HepG2 (cell line): ENCODE results near the gene CHRNB1. TPM values are rescaled to one million over a fixed set of nuclear protein-coding genes. Genes with fewer than 3 reads are reported as not detected.
A peak's percentile ranks its signal among the peaks of the same experiment; 100 is the strongest.

Source experiments
- CCDC6 ChIP-seq: sonication (generic); formaldehyde crosslinking; IDR thresholded peaks from 2 replicates; pipeline ENCODE4 v1.8.1; 2022; ENCODE audit warnings: mild to moderate bottlenecking, missing genetic modification reagents, moderate library complexity
- CHD4 ChIP-seq: fragments of 200-600 bp; sonication (generic); IDR thresholded peaks from 2 replicates; pipeline ENCODE4 v1.7.0; 2017; ENCODE audit warnings: mild to moderate bottlenecking, low read length, borderline replicate concordance
- DNMT1 ChIP-seq: sonication (generic); formaldehyde crosslinking; IDR thresholded peaks from 2 replicates; pipeline ENCODE4 v1.5.1; 2020; ENCODE audit warnings: mild to moderate bottlenecking, missing genetic modification reagents
- FOXC1 ChIP-seq: sonication (generic); formaldehyde crosslinking; IDR thresholded peaks from 2 replicates; pipeline ENCODE4 v1.8.0; 2022; ENCODE audit warnings: mild to moderate bottlenecking, missing genetic modification reagents, borderline replicate concordance
- FOXK2 ChIP-seq: fragments of 450-650 bp; IDR thresholded peaks from 2 replicates; pipeline ENCODE4 v1.6.1; 2016
- NR1H2 ChIP-seq: sonication (generic); formaldehyde crosslinking; IDR thresholded peaks from 2 replicates; pipeline ENCODE4 v1.8.1; 2022; ENCODE audit warnings: low read depth, missing genetic modification reagents, borderline replicate concordance
- ONECUT2 ChIP-seq: sonication (generic); formaldehyde crosslinking; IDR thresholded peaks from 2 replicates; pipeline ENCODE4 v1.4.0; 2020; ENCODE audit warnings: missing genetic modification reagents
- PITX1 ChIP-seq: sonication (generic); formaldehyde crosslinking; IDR thresholded peaks from 2 replicates; pipeline ENCODE4 v1.5.1; 2020; ENCODE audit warnings: mild to moderate bottlenecking, missing genetic modification reagents
- POLR2AphosphoS5 ChIP-seq: IDR thresholded peaks from 2 replicates; pipeline ENCODE4 v1.6.1; 2012; ENCODE audit warnings: low read depth, low read length
- RAD21 ChIP-seq: fragments of 450-650 bp; formaldehyde crosslinking; IDR thresholded peaks from 2 replicates; pipeline ENCODE4 v1.5.0; 2020; ENCODE audit warnings: mild to moderate bottlenecking
- SALL1 ChIP-seq: sonication (generic); formaldehyde crosslinking; IDR thresholded peaks from 2 replicates; pipeline ENCODE4 v1.8.0; 2022; ENCODE audit warnings: mild to moderate bottlenecking, missing genetic modification reagents
- SOX5 ChIP-seq: IDR thresholded peaks from 2 replicates; pipeline ENCODE4 v1.6.1; 2016; ENCODE audit warnings: borderline replicate concordance
- SP4 ChIP-seq: sonication (generic); formaldehyde crosslinking; IDR thresholded peaks from 2 replicates; pipeline ENCODE4 v1.8.1; 2023; ENCODE audit warnings: mild to moderate bottlenecking, missing genetic modification reagents
- SRSF9 ChIP-seq: fragments of 200-400 bp; formaldehyde crosslinking; IDR thresholded peaks from 2 replicates; pipeline ENCODE4 v1.6.1; 2018; ENCODE audit warnings: borderline replicate concordance, mild to moderate bottlenecking, low read depth, low read length; ENCODE audit not compliant: insufficient read depth, poor library complexity, severe bottlenecking
- STAG1 ChIP-seq: sonication (generic); formaldehyde crosslinking; IDR thresholded peaks from 2 replicates; pipeline ENCODE4 v1.4.0; 2020; ENCODE audit warnings: missing genetic modification reagents
- XBP1 ChIP-seq: sonication (generic); formaldehyde crosslinking; IDR thresholded peaks from 2 replicates; pipeline ENCODE4 v1.5.0; 2020; ENCODE audit warnings: missing genetic modification reagents
- ZFP36 ChIP-seq: fragments of 150-350 bp; IDR thresholded peaks from 2 replicates; pipeline ENCODE4 v1.6.1; 2018; ENCODE audit warnings: borderline replicate concordance, low read length, low read depth; ENCODE audit not compliant: partially characterized antibody
- ZNF598 ChIP-seq: sonication (generic); formaldehyde crosslinking; IDR thresholded peaks from 2 replicates; pipeline ENCODE4 v1.5.1; 2020; ENCODE audit warnings: mild to moderate bottlenecking, missing genetic modification reagents, borderline replicate concordance
- ZNF775 ChIP-seq: sonication (generic); formaldehyde crosslinking; IDR thresholded peaks from 2 replicates; pipeline ENCODE4 v1.4.0; 2020; ENCODE audit warnings: missing genetic modification reagents, mild to moderate bottlenecking, moderate library complexity, borderline replicate concordance
- polyA plus RNA-seq, 8 experiments: library from polyadenylated mRNA; depleted of rRNA in 3 of 8; stranded (reverse) in 7 of 8; unstranded in 1 of 8; fragments of >200 nt; fragmentation: Illumina TruSeq in 4 of 8; extraction: Trizol in 4 of 8; gene quantifications; 2 replicates each; pipeline versions ENCODE4 v1.2.1 to v1.2.3, GENCODE V29; 2011 to 2016; ENCODE audit warnings: low read depth in 4 of 8, missing spikeins in 1 of 8, mixed read lengths in 1 of 8; ENCODE audit not compliant: insufficient read depth in 1 of 8
- total RNA-seq, 5 experiments: library from RNA; depleted of rRNA; stranded (reverse); fragments of >200 nt; fragmentation: Illumina TruSeq; extraction: Trizol; gene quantifications; 2 replicates each; pipeline ENCODE4 v1.2.3, GENCODE V29; 2016; ENCODE audit warnings: low read depth in 1 of 5
- TF ChIP-seq, protein P1 (sequence below): sonication (generic); formaldehyde crosslinking; IDR thresholded peaks from 2 replicates; pipeline ENCODE4 v1.8.1; 2023; ENCODE audit warnings: mild to moderate bottlenecking, missing genetic modification reagents, borderline replicate concordance
- TF ChIP-seq, protein P2 (sequence below): IDR thresholded peaks from 2 replicates; pipeline ENCODE4 v1.6.1; 2012; ENCODE audit warnings: inconsistent platforms
- TF ChIP-seq, protein P3 (sequence below): sonication (generic); formaldehyde crosslinking; IDR thresholded peaks from 2 replicates; pipeline ENCODE4 v1.5.0; 2020; ENCODE audit warnings: mild to moderate bottlenecking, missing genetic modification reagents, moderate library complexity

CHRNB1 gene
- total and polyA plus RNA-seq, 2 of the 13 experiments (the other 11 are each of a cell fraction or from before 2014, with no cell fraction given): 5.4 to 33.7 TPM

DNA sequence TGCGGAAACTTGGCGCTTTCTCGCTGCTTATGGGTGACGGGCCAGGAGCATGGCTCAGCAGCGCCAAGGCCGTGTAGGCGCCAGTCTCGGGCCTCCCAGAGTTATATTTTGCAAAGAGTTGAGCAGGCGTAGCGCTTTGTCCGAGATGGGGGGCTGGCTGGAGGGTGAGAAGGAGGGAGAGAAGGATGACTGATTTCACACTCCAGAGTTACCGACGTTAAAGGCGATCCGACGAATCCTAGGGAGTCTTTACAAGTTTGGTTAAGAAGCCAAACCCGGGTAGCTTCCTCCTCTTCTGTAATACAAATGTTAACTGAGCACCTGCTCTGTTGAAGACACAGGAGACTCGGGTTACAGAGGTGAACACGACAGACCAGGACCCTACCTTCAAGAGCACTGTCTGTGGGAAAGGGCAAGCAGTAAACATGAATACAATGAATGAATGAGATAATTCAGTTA is 40.1 kb downstream of the CHRNB1 start (continued):
- no peak for TF ChIP-seq POLR2AphosphoS5
- no peak for TF ChIP-seq ZNF775
- TF ChIP-seq XBP1: no peak
- 0 out of 2 replicates have a peak, but pooled peaks have one; percentile 12 for TF ChIP-seq FOXC1
- TF ChIP-seq SALL1 (CRISPR knock-in tag): 0 out of 2 replicates have a peak, but pooled peaks have one; percentile 36
- TF ChIP-seq NR1H2 (CRISPR knock-in tag): peak; percentile 7; the same call in 1 of the 2 replicates
- TF ChIP-seq PITX1: 0 out of 2 replicates have a peak, but pooled peaks have one; percentile 19
- no peak for TF ChIP-seq ZFP36
- peak; percentile 34 for TF ChIP-seq STAG1 (CRISPR knock-in tag)
- TF ChIP-seq, protein P1, sequence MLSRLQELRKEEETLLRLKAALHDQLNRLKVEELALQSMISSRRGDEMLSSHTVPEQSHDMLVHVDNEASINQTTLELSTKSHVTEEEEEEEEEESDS (CRISPR knock-in tag): 0 out of 2 replicates have a peak, but pooled peaks have one; percentile 56
- no peak for TF ChIP-seq FOXK2
- TF ChIP-seq RAD21 (CRISPR knock-in tag): peak; percentile 63
- TF ChIP-seq CHD4: peak; percentile 62; the same call in 1 of the 2 replicates
- TF ChIP-seq SP4 (CRISPR knock-in tag): peak; percentile 1; the same call in 1 of the 2 replicates
- no peak for TF ChIP-seq SRSF9
- 0 out of 2 replicates have a peak, but pooled peaks have one; percentile 10 for TF ChIP-seq SOX5 (CRISPR knock-in tag)
- TF ChIP-seq ONECUT2 (CRISPR knock-in tag): no peak
- TF ChIP-seq ZNF598 (CRISPR knock-in tag): 0 out of 2 replicates have a peak, but pooled peaks have one; percentile 31
- TF ChIP-seq DNMT1 (CRISPR knock-in tag): 0 out of 2 replicates have a peak, but pooled peaks have one; percentile 25
- TF ChIP-seq, protein P2, sequence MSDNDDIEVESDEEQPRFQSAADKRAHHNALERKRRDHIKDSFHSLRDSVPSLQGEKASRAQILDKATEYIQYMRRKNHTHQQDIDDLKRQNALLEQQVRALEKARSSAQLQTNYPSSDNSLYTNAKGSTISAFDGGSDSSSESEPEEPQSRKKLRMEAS: peak; percentile 81; the same call in 1 of the 2 replicates
- TF ChIP-seq, protein P3, sequence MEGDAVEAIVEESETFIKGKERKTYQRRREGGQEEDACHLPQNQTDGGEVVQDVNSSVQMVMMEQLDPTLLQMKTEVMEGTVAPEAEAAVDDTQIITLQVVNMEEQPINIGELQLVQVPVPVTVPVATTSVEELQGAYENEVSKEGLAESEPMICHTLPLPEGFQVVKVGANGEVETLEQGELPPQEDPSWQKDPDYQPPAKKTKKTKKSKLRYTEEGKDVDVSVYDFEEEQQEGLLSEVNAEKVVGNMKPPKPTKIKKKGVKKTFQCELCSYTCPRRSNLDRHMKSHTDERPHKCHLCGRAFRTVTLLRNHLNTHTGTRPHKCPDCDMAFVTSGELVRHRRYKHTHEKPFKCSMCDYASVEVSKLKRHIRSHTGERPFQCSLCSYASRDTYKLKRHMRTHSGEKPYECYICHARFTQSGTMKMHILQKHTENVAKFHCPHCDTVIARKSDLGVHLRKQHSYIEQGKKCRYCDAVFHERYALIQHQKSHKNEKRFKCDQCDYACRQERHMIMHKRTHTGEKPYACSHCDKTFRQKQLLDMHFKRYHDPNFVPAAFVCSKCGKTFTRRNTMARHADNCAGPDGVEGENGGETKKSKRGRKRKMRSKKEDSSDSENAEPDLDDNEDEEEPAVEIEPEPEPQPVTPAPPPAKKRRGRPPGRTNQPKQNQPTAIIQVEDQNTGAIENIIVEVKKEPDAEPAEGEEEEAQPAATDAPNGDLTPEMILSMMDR: peak; percentile 61
- TF ChIP-seq CCDC6: no peak
